NCI-H526 treated with DMSO at 0.1 percent for 48 hours (cell line): ENCODE measurements around the gene ITIH3.

ENCODE experiments used
- DNase-seq: peaks from one replicate; lab custom pipeline; 2025; lab: John Stamatoyannopoulos, UW

The ITIH3 gene

DNA sequence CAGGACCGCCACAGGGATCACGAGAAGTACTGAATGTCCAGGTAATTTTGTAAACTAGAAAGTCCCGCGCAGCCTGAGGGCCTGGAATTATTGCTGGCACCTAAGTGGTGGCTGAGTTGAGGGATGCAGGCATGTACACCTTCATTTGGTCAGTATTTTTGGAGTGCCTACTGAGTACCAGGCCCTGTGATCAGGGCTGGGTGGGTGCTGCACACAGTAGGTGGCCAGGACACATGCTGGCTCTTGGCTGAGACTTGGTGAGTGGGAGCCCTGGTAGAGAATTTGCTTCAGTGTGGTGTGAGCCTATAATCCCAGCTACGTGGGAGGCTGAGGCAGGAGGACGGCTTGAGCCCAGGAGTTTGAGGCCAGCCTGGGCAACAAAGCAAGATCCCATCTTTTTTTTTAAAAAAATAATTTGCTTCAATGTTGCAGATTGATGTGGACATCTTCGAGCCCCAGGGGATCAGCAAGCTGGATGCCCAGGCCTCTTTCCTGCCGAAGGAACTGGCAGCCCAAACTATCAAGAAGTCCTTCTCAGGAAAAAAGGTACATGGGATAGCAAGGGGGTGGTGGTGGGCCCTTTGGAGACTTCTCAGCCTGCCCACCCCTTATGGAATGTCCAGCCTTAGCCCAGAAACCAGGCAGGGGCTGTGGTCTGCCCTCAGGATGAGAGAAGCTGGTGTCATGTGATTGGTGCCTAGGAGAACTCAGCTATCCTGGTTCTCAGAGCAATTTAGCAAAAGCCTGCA lies 14.6 kb upstream of the ITIH3 start:
- no peak for DNase-seq

DNA sequence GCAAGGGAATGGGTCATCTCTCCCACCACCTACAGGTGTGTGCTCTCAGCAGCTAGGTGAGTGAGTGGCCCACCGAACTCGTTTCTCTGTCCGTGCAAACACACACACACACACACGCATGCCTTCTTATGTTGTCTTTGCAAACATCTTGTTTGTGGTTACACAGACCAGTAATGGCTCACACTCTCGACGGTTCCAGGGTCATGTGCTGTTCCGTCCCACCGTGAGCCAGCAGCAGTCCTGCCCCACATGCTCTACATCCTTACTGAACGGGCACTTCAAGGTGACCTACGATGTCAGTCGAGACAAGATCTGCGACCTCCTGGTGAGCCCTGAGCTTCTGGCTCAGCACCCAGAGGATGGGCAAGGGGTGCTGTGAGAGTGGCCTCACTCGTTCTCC lies 12.9 kb upstream of the ITIH3 start:
- no peak for DNase-seq

DNA sequence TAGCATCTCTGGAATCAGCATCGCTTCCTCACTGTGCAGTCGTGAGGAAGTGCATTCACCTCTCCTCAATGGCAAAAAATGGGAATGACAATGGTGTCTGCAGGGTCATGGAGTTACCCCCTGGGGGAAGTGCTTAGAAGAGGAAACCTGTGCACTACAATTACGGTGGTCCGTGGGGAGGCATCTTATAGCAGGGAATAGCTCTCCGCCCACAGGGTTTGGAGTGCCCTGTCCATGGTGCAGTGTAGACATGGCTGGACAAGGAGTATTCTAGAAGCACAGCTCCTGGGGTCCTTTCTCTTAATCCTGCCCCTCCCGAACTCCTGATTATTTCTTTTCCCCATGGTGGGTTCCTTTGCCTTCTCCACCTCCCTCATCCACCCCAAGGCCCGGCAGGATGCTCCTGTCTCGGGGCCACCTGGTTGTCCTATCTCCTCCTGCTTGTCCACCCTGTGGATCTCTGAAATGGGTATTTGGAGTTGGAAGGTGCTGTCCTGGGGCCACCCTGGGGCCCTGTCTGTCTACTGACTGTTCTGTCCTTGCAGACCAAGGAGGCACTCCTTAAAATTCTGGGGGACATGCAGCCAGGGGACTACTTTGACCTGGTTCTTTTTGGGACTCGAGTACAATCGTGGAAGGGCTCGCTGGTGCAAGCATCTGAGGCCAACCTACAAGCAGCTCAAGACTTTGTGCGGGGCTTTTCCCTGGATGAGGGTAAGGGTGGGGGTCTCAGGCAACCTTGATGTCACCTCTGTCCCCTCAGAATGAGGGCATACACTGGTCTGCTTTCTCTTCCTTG lies 12.0 kb upstream of the ITIH3 start:
- no peak for DNase-seq

DNA sequence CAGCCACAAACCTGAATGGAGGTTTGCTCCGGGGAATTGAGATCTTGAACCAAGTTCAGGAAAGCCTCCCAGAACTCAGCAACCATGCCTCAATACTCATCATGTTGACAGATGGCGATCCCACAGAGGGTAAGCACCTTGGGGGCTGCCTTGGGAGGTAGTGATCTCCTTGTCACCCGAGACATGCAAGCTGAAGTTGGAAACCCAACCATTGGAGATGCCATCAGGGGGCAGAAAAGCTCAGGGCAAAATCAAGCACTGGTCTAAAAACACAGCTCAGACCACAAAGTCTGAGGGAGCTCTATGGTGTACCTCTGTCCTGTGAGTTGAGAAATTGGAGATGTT lies 11.4 kb upstream of the ITIH3 start:
- no peak for DNase-seq

DNA sequence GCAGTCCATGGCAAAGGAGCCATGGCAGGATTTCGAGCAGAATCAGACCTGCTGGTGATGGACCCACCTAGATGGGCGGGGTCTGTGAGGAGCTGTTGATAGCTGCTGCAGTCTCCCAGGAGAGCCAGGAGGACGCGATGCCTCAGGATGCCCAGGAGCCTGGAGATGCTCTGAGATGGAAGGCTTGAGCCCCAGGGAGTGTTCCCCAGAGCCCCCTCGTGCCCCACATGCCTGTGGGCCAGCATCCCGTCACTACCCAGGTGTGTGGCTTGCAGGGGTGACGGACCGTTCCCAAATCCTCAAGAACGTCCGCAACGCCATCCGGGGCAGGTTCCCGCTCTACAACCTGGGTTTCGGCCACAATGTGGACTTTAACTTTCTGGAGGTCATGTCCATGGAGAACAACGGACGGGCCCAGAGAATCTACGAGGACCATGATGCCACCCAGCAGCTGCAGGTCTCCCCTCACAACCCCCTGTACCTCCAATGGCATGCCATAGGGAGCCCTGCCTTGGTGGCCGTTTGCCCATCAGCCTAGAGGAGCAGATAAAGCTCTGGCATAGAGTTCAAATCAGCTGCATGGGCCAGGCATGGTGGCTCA lies 10.5 kb upstream of the ITIH3 start:
- DNase-seq, result no peak

DNA sequence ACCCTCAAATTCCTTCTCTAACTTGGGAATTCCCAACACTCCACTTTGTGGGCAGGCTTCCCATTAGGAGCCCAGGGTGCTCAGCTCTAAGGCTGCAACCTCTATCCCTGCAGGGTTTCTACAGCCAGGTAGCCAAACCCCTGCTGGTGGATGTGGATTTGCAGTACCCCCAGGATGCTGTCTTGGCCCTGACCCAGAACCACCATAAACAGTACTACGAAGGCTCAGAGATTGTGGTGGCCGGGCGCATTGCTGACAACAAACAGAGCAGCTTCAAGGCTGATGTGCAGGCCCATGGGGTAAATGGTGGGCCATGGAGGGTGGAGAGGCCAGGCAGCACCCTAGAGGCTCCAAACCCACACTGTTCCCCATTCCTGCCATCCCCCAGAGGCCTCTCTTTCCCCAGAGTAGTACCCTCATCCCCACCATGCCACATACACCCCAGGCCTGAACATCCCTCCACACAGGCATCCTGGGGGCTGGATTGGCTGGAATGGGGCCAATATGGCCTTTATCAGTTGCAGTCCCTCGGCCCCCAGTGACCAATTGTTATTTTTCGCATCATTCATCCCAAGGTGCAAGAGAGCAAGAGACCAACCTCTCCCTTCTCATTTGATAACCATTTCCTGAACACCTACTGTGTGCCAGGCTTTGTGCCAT lies 9.5 kb upstream of the ITIH3 start:
- no peak for DNase-seq

DNA sequence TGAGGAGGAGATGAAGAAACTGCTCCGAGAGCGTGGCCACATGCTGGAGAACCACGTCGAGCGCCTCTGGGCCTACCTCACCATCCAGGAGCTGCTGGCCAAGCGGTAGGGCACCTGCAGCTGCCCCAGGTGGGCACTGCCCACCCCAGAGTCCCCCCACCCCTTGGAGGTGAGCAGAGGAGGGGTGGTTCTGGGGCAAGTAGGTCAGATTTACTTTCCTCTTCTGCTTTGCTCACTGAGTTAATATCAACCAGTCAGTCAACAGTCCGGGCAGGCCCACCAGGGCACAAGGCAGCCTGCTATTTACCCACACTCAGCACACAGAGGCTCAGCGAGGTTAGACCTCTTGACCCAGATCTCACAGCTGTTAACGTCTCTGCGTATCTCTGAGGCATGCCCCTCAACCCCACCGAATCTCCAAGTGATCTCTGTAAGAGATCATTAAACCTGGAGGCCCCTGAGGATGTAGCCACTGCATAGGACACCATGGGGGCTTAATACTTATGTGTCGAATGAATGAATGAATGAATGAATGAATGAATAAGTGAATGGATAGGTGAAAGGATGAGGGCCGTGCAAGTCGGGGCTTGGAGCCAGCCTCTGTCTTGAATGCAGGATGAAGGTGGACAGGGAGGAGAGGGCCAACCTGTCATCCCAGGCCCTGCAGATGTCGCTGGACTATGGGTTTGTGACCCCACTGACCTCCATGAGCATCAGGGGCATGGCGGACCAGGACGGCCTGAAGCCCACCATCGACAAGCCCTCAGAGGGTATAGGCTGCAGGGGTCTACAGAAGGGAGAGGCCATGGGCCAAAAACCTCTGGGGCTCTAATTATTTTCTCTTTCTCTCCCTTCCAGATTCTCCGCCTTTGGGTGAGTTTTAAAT lies 8.0 kb upstream of the ITIH3 start:
- no peak for DNase-seq

DNA sequence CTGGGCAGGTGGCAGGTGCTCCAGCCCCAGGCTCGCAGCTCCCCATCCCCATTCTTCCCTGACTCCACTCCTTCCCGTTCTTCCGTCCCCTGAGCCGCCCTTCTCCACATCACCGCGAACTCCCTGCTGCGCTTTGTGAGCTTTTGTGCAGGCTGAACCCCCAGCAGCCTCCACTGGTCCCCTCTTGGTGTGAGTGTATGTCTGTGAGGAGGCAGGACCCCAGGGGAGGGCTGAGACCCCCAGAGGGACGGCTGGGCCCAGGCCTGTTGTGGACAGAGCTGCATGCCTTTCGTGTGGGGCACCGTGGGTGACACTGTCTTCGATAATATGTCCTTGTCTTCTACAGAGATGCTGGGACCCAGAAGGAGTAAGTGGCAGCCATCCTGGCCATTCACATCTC lies 7.3 kb upstream of the ITIH3 start:
- DNase-seq, result no peak

DNA sequence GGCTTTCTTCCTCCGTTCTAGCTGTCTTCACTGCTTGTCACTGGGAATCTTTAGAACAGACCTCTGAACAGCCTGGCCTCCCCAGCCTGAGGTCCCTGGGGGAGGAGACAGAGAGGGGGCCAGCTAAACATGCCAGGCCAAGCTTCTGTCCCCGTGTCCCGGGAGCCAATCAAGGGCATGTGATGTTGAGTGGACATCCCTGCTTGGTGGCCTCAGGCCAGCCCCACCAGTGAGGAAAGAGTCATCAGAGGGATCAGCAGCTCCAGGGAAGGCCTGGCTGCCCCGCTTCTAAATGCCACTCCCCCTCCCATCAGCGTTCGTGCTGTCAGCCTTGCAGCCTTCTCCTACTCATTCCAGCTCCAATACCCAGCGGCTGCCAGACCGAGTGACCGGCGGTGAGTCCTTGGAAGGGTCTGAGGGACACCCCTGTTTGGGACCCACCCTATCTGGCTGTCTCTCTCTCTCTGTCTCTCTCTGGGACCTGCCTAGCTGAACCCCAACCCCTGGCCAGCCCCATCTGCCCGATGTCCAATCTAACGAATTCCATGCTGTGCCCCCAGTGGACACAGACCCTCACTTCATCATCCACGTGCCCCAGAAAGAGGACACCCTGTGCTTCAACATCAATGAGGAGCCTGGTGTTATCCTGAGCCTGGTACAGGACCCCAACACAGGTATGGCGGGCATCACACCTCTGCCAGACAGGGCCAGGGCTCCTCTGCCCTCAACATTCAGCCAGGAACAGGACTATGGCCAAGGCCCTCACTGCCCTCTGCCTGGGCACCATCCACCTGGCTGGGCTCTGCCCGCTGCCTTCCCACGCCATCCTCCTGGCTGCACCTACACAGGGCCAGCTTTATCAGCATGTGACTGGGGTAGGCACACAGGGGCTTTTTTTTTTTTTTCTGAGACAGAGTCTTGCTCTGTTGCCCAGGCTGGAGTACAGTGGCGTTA lies 6.6 kb upstream of the ITIH3 start:
- no peak for DNase-seq

DNA sequence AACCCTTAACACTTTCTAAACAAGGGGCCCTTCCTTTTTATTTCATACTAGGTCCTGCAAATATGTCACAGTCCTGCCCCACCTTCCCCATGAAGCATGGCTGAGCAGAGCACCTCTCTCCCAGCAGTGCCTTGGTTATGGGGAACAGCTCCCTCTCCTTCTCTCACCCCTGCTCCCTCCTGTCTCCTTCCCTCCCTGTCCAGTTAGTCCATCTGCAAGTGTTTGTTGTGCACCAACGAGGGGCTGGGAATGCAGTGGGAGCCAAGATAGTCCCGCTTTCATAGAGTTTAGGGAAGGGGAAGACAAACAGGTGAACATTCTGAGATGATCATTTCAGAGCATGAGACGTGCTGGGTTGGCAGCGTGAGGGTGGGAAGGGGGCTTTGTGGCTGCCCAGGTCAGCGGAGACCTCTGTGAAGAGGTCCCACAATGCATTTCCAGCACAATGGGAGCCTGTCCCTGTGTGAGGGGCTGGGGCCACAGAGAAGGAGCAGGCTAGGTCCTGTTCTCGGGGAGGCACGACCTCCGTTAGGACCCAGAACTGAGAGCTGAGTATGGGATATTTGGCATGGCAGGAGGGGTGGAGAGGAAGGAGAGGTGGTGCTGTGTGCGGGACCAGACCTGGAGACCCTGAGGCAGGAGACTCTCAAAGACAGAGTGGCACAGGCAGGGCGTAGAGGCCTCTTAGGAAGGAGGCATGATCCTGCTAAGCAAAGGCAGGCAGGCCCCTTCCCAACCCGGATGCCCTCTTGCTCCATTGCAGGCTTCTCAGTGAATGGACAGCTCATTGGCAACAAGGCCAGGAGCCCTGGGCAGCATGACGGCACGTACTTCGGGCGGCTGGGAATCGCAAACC lies 5.5 kb upstream of the ITIH3 start:
- no peak for DNase-seq

DNA sequence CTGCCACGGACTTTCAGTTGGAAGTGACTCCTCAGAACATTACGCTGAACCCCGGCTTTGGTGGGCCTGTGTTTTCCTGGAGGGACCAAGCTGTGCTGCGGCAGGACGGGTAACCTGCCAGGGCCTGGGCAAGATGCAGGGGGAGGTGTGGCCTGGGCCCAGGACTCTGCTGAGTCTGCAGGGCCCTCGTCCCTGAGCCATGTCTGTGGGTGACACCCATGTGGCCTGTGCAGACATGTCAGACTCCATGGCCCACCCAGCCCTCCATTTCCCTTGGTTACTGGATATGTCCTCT lies 4.9 kb upstream of the ITIH3 start:
- DNase-seq, result no peak

DNA sequence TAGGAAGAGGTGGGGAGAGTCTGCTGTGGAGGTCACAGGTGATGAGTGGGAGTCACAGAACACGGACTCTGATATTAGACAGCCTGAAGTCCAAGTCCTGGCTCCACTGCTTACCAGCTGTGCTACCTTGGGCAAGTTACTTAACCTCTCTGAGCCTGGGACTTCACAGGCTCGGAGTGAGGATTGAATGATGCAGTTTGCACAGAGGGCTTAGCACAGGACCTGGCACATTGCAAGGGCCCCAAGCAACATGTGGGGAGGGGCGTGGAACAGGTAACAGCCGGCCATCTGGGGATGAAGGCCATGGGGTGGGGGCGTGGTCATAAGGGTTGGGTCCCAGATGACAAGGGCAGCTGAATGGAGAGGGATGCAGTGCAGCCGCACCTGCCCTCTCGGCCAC lies 4.3 kb upstream of the ITIH3 start:
- no peak for DNase-seq

DNA sequence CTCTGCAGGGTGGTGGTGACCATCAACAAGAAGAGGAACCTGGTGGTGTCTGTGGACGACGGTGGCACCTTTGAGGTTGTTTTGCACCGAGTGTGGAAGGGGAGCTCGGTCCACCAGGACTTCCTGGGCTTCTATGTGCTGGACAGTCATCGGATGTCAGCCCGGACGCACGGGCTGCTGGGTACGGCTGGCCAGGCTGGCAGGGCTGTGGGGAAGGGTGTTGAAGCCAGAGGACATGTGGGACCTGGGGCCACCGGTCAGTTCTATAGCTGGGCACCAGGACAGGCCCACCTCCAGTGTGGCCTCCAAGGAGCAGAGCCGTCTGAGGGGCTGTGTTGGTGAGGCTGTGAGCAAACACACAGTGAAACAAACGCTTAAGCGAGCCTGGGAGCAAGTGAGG lies 3.9 kb upstream of the ITIH3 start:
- DNase-seq, result no peak

DNA sequence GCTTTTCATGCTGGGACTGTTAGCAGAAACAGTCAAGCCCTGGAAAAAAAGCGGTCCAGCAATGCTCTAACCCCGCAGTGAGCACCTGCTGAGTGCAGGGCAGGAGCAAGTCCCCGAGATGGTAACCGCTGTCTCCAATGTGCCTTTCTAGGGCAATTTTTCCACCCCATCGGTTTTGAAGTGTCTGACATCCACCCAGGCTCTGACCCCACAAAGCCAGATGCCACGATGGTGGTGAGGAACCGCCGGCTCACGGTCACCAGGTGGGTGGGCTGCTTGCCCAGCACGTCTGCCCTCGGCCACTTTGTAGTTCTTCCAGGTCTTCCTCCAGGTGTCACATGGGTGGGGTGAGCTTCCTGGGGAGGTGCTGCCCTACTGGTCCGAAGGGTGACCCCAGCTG lies 3.2 kb upstream of the ITIH3 start:
- no peak for DNase-seq

DNA sequence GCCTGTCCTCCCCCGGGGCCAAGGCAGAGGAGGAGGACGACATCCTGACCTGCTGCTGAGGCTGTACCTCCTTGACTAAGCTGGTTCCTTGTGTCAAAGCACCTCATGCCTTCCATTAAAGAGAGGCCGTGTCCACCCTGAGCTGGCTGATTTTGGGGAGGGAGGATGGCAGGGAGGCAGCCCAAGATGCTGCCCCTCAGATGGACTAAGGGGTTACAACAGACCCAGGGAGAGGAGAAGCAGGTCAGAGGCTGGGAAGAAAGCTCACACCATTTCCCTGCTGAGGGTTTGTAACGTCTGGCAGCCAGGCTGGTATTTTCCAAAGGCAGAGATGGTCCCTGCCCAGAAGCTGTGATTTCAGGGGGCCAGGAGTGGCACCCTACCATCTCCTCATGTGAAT lies 2.7 kb upstream of the ITIH3 start:
- no peak for DNase-seq

DNA sequence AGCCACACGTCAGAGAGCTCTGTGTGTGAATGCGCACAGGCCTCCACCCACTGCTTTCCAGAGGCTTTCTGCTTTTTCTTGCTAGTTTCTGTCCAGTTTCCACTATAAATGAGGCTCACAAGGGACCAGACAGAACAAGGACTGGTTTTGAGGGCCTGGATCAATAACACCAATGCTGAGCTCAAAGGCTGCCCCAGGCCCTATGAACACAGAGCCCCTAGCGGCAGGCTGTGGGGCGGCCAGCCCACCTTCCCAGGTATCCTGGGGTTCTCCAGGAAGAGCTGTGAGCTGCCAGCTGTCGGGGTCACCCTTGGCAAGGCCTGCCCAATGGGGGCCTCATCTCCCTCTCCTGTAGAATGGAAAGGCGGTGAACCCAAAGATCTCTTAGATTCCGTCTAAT lies 2.2 kb upstream of the ITIH3 start:
- DNase-seq, result no peak

DNA sequence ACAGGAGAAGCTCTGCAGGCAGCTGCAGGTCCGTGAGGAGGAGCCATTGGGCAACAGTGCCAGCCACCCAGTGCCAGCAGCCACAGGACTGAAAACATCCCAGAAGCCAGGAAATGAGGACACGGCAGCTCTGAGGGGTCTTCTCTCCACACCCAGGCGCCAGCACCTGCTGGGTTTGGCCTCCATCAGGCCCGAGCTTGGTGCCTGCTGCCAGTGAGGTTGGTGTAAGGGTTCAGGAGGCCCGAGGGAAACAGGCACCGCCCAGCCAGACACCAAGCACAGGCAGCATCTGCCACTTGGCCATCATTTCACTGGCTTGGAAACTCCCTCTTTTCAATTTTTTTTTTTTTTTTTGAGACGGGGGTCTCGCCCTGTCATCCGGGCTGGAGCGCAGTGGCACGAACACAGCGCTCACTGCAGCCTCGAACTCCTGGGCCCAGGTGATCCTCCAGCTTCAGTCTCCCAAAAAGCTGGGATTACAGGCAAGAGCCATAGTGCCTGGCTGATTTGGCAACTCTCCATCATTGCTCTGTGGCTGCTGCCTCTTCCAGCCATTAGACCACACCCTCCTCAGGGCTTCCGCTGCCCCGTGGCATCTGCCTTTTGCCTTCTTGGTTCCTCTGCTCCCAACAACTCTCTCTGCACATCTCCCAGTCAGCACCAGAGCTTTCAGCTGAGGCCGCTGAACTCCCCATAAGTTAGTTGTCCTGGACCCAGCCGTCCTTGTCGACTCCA lies 1.5 kb upstream of the ITIH3 start:
- no peak for DNase-seq

DNA sequence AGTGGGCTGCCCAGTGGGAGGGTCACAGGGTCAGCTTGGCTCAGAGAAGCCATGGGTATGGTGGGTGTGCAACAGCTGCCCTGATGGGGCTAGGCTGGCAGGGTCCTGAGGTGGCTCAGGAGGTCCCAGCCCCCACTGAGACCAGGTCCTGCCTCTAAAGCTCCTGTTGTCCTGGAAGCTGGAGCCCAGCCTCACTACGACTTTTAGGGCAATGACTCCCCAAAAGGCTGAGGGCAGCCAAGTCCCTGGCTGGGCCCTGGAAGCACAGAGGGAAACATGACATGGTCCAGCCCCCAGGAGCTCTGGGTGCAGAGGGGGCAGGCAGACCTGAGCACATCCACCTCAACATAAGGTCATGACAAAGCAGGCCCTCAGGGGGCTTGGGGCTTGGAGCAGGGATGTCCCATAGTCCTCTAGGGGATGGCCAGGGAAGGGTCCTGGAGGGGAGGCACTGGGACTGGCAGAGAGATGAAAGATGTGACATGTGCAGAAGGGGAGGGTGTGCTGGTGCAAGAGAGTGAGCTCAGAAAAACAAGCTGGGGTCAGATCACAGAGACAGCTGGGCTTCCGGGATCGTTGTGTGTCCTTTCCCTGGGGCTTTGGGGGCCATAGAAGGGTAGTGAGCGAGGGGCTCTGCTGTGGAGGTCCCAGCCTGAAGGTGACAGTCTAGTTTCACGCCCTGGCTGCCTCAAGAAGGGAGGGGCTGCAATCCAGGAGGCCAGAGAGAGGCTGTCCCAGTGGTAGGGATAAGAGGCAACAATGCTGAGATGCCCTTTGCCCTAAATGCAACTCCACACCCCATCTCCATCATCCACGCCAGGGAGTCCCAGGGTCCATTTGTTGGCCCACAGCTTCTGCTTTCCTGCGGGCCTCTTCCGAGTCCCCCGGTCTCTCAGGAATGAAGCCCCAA lies 639 bp upstream of the ITIH3 start:
- DNase-seq, result no peak
